GM23248 (cell line): ENCODE data around the gene KDM4F.
"Not testable (repeated sequence)": the region's sequence is repeated elsewhere in the genome, so short reads cannot be mapped to it uniquely, and the experiment has no call there.

Experiments
- EZH2 ChIP-seq: fragments of 200-600 bp; sonication (generic); IDR thresholded peaks from 2 replicates; pipeline ENCODE4 v1.6.1; 2018; ENCODE audit warnings: antibody characterized with exemption, mild to moderate bottlenecking; ENCODE audit not compliant: insufficient read depth, poor library complexity, severe bottlenecking
- EZH2phosphoT487 ChIP-seq: fragments of 200-600 bp; sonication (generic); IDR thresholded peaks from 2 replicates; pipeline ENCODE4 v1.6.1; 2018; ENCODE audit warnings: antibody characterized with exemption, moderate library complexity, mild to moderate bottlenecking, low read depth; ENCODE audit not compliant: insufficient read depth

DNA sequence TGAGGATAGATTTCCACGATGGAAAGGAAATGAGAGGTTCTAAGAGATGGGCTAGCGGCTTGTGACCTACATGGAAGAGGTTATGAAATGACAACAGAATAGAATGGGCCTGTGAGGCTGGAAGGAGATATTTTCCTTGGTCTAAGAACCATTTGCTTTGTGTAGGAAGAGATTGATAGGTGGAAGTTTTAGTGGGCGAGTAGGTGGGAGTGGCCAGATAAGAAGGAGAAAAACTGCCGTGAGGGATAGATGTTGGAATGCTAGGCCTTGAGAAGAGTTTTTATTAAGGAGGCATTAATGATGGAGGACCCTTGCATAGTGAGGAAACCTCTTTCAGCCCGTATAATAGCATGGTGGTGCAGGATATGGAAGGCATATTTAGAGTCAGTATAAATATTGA lies 27.8 kb upstream of the KDM4F start:
- TF ChIP-seq EZH2, EZH2phosphoT487: not testable (repeated sequence)
